C4-2B (cell line): ENCODE data around the gene SCPEP1.
"Not testable (repeated sequence)": the region's sequence is repeated elsewhere in the genome, so short reads cannot be mapped to it uniquely, and the experiment has no call there.

ENCODE experiments used
- H3K27ac ChIP-seq: fragments of 450-650 bp; 2 replicates; pipeline ENCODE4 v1.5.1; 2017
- ZFX ChIP-seq: fragments of 450-650 bp; IDR thresholded peaks from 2 replicates; pipeline ENCODE4 v1.6.1; 2017
- TF ChIP-seq, protein P1 (sequence below): fragments of 450-650 bp; conservative IDR thresholded peaks from 2 replicates; pipeline ENCODE4 v1.5.1; 2017; ENCODE audit warnings: mild to moderate bottlenecking

The SCPEP1 gene

GRCh38 chr17:56978441-56979090 is 635 bp downstream of the SCPEP1 start:
- TF ChIP-seq, protein P1, sequence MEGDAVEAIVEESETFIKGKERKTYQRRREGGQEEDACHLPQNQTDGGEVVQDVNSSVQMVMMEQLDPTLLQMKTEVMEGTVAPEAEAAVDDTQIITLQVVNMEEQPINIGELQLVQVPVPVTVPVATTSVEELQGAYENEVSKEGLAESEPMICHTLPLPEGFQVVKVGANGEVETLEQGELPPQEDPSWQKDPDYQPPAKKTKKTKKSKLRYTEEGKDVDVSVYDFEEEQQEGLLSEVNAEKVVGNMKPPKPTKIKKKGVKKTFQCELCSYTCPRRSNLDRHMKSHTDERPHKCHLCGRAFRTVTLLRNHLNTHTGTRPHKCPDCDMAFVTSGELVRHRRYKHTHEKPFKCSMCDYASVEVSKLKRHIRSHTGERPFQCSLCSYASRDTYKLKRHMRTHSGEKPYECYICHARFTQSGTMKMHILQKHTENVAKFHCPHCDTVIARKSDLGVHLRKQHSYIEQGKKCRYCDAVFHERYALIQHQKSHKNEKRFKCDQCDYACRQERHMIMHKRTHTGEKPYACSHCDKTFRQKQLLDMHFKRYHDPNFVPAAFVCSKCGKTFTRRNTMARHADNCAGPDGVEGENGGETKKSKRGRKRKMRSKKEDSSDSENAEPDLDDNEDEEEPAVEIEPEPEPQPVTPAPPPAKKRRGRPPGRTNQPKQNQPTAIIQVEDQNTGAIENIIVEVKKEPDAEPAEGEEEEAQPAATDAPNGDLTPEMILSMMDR = no peak
- TF ChIP-seq ZFX = no peak
- peak overlapping the region; percentile 35 for H3K27ac ChIP-seq

GRCh38 chr17:56979091-56979480 is 1.2 kb downstream of the SCPEP1 start:
- TF ChIP-seq, protein P1 = no peak
- TF ChIP-seq ZFX = no peak
- peak overlapping the region; percentile 35; the same call in 1 of the 2 replicates for H3K27ac ChIP-seq

DNA sequence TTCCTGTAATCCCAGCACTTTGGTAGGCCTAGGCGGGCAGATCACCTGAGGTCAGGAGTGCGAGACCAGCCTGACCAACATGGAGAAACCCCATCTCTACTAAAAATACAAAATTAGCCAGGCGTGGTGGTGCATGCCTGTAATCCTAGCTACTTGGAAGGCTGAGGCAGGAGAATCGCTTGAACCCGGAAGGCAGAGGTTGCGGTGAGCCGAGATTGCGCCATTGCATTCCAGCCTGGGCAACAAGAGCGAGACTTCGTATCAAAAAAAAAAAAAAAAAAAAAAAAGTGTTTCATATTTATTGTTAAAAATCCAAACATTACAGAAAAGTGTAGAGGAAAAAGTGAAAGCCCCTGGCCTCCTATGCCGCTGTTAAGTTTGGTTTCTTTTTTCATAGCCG is 2.6 kb downstream of the SCPEP1 start:
- not testable (repeated sequence) for H3K27ac ChIP-seq

DNA sequence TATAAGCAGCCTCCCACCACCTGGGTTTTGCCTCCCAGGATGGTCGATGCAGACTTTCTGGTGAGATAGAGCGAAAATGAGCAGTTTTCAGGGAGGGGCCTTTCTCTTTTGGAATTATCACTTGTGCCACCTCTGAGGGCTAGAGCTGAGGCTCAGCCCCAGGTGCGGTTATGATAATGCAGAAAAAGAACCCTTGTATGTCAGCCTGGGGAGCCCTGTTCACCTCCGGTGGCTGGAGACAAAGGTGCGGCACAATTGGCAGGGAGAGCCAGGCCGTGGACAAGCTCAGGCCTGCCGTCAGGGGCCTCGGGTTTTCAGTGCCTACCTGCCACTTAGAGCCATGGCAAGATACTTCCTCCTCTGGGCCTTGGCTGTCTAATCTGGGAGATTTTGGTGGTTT is 4.4 kb downstream of the SCPEP1 start:
- H3K27ac ChIP-seq = no peak overlapping the region
- TF ChIP-seq ZFX = no peak
- TF ChIP-seq, protein P1 = no peak

DNA sequence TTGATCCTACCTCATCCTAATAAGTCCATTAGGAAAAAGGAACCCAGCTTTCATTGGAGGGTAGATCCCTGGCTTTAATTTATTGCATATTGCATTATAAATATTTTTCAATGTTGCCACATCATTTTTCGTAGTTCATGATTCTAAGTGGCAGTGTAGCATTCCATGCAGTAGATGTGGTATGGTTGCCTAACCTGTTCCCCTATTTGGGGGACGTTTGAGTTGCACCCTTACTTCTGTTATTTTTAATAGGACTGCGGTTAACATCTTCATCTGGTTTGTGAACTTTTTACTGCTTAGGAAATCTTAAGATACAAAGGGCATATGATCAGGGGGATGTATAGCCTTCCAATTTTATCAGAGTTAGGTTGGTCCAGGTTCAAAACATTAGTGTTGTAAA is 5.4 kb downstream of the SCPEP1 start:
- H3K27ac ChIP-seq = no peak overlapping the region
- TF ChIP-seq, protein P1 = no peak
- no peak for TF ChIP-seq ZFX

GRCh38 chr17:56985371-56986162 is 7.6 kb downstream of the SCPEP1 start:
- no peak for TF ChIP-seq ZFX
- TF ChIP-seq, protein P1 = no peak

DNA sequence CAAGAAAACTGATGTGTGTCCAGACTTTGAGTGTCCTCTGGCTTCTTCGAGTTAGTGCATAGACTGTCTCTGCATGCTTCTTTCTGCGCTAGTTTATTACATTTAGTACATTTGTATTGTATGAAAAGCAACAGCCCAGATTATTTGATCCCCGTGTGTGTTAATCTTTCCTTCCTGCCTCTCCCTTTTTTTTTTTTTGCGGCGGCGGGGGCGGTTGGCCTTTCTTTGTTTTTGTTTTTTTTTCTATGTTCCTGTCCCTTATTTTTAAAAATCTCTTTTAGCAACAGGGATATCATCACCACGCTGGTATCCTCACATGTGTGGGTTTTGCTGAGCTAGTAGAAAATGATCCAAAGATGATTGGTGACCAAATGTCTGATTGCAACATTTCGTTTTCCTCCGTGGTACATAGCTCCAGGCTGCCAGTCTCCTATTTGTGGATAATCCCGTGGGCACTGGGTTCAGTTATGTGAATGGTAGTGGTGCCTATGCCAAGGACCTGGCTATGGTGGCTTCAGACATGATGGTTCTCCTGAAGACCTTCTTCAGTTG is 9.4 kb downstream of the SCPEP1 start:
- no peak overlapping the region for H3K27ac ChIP-seq
- TF ChIP-seq, protein P1 = no peak
- TF ChIP-seq ZFX = no peak

More at GRCh38 chr17:56985371-56986162, 7.6 kb downstream of the SCPEP1 start:
- no peak overlapping the region for H3K27ac ChIP-seq
